T-helper 2 cell treated with Interferon-gamma antibody and Interleukin-4, amounts not matched to agents 5 μg/mL and 100 μg/mL, for 36 hours (primary cell): Measurements from ENCODE around the gene MEF2A.

Source experiments
- DNase-seq: peaks from one replicate; pipeline ENCODE4 v3.0.0; 2021; ENCODE audit warnings: low spot score
- H3K27ac Mint-ChIP-seq: one replicate; pipeline ENCODE4 v1.8.0; 2021; ENCODE audit warnings: mild to moderate bottlenecking, mixed read lengths
- H3K27me3 Mint-ChIP-seq: one replicate; pipeline ENCODE4 v1.8.0; 2021; ENCODE audit warnings: low read depth, mixed read lengths
- H3K36me3 Mint-ChIP-seq: one replicate; pipeline ENCODE4 v1.8.0; 2021; ENCODE audit warnings: low read depth, mixed read lengths
- H3K4me1 Mint-ChIP-seq: one replicate; pipeline ENCODE4 v1.8.0; 2021; ENCODE audit warnings: low read depth, mixed read lengths
- H3K4me3 Mint-ChIP-seq: one replicate; pipeline ENCODE4 v1.8.0; 2022; ENCODE audit warnings: mild to moderate bottlenecking, moderate library complexity, mixed read lengths
- H3K9me3 Mint-ChIP-seq: one replicate; pipeline ENCODE4 v1.8.0; 2021; ENCODE audit warnings: mixed read lengths

The MEF2A gene

DNA sequence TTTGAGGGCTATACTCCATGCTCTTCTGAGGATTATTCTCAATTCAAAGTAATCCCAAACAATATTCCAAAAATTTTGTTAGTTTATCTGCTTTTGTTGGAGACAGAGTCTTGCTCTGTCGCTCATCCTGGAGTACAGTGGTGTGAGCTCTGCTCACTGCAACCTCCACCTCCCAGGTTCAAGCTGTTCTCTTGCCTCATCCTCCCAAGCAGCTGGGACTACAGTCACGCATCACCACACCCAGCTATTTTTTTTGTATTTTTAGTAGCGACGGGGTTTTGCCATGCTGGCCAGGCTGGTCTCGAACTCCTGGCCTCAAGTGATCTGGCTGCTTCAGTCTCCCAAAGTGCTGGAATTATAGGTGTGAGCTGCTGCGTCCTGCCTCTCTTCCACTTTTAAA, 39.1 kb downstream of the MEF2A start:
- H3K27me3 Mint-ChIP-seq = no peaks in the 10 kb centered on the region
- no peak overlapping the region for H3K4me3 Mint-ChIP-seq
- peaks cover 28% of the 10 kb centered on the region for H3K36me3 Mint-ChIP-seq
- H3K9me3 Mint-ChIP-seq = peaks cover 6% of the 10 kb centered on the region
- H3K27ac Mint-ChIP-seq = no peak overlapping the region
- DNase-seq = no peak
- H3K4me1 Mint-ChIP-seq = peaks cover 7% of the 10 kb centered on the region

DNA sequence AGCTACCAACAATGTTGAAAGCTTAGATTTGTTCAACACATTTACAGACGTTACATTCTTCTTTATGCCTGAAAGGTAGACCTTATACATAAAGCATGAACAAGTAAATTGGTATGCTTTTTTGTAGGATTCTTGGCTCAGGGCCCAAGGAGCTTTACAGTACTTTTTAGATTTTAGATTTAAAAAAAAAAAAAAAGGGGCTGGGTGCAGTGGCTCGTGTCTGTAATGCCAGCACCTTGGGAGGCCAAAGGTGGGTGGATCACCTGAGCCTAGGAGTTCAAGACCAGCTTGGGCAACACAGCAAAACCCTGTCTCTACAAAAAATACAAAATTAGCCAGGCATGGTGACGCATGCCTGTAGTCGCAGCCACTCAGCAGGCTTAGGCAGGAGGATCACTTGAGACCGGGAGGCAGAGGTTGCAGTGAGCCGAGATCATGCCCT, 39.7 kb downstream of the MEF2A start:
- Mint-ChIP-seq H3K9me3 (no peaks in the 10 kb centered on the region), H3K27ac (no peak overlapping the region), H3K27me3 (no peaks in the 10 kb centered on the region), H3K4me1 (peaks cover 7% of the 10 kb centered on the region), H3K36me3 (peaks cover 22% of the 10 kb centered on the region), H3K4me3 (no peak overlapping the region)
- DNase-seq = no peak

GRCh38 chr15:99605990-99606389, 40.2 kb downstream of the MEF2A start:
- no peak for DNase-seq
- H3K27me3 Mint-ChIP-seq = no peaks in the 10 kb centered on the region
- H3K27ac Mint-ChIP-seq = no peak overlapping the region
- H3K9me3 Mint-ChIP-seq = no peaks in the 10 kb centered on the region
- peaks cover 18% of the 10 kb centered on the region for H3K36me3 Mint-ChIP-seq
- H3K4me1 Mint-ChIP-seq = peaks cover 7% of the 10 kb centered on the region
- H3K4me3 Mint-ChIP-seq = no peak overlapping the region

- Mint-ChIP-seq H3K4me3 (no peak overlapping the region), H3K4me1 (peaks cover 6% of the 10 kb centered on the region), H3K27ac (no peak overlapping the region), H3K27me3 (no peaks in the 10 kb centered on the region), H3K9me3 (no peaks in the 10 kb centered on the region), H3K36me3 (peaks cover 13% of the 10 kb centered on the region)
- DNase-seq = no peak
These were observed 40.9 kb downstream of the MEF2A start for GRCh38 chr15:99606646-99607045.

DNA sequence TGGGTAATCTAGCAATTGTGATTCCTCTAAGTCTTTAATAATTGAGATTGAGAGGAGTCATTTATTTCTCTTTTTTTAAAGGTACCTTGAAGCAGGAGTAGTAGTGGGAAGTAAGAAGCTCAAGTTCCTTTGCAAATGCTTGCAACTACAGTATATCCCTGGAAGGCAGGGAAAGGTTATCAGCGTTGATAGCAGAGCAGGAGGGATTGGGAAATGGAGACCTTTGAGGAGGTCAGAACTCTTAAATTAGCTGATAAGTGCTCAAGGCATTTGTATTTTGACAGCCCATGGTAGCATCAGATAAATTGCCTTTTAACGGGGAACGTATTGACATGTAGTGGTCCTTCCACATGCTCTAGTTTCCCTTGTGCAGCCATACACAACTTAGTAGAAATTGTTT, 47.7 kb downstream of the MEF2A start:
- no peaks in the 10 kb centered on the region for H3K36me3 Mint-ChIP-seq
- peaks cover 25% of the 10 kb centered on the region for H3K4me1 Mint-ChIP-seq
- no peak overlapping the region for H3K27ac Mint-ChIP-seq
- no peak for DNase-seq
- no peak overlapping the region for H3K4me3 Mint-ChIP-seq
- no peaks in the 10 kb centered on the region for H3K9me3 Mint-ChIP-seq
- H3K27me3 Mint-ChIP-seq = no peaks in the 10 kb centered on the region

DNA sequence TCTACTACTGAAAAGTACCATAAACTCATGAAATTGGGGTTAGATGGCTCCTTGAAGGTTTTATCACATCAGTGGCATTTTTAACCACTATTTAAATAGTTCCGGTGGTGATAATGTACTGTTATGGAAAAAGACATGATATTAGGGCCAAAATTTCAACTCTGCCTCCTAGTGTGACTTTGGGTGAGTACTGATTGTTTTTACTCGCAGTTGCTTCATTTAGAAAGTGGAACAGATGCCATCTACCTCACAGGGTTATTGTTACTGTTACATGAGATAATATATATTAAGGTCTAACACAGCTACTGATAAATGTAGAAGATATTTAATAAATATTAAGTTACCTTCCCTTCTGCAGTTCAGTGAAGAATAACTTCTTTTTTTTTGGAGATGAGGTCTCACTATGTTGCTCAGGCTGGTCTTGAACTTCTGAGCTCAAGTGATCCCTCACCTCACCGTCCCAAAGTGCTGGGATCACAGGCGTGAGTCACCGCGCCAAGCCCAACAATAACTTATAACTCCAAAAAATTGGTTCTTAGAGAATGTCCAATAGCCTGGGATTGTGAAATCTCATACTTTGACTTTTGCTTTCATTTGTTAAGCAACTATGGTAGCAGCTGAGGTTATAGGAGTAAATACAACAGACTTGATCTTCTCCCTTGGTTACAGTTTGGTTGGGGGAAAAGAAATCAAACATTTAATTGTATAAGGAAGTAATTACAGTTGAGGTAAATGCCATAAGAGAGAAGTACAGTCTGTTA, 48.3 kb downstream of the MEF2A start:
- Mint-ChIP-seq H3K4me3 (no peak overlapping the region), H3K27me3 (no peaks in the 10 kb centered on the region), H3K27ac (peak overlapping the region; percentile 5), H3K4me1 (peaks cover 25% of the 10 kb centered on the region), H3K9me3 (no peaks in the 10 kb centered on the region), H3K36me3 (no peaks in the 10 kb centered on the region)
- no peak for DNase-seq

- no peak for DNase-seq
- H3K27ac Mint-ChIP-seq = no peak overlapping the region
- no peaks in the 10 kb centered on the region for H3K27me3 Mint-ChIP-seq
- no peak overlapping the region for H3K4me3 Mint-ChIP-seq
- H3K9me3 Mint-ChIP-seq = no peaks in the 10 kb centered on the region
- H3K4me1 Mint-ChIP-seq = peaks cover 25% of the 10 kb centered on the region
- no peaks in the 10 kb centered on the region for H3K36me3 Mint-ChIP-seq
These were observed 49.0 kb downstream of the MEF2A start for GRCh38 chr15:99614749-99615288.

GRCh38 chr15:99615460-99615859, 49.7 kb downstream of the MEF2A start:
- no peak overlapping the region for H3K27ac Mint-ChIP-seq
- H3K4me1 Mint-ChIP-seq = peaks cover 25% of the 10 kb centered on the region
- no peaks in the 10 kb centered on the region for H3K36me3 Mint-ChIP-seq
- no peak for DNase-seq
- H3K4me3 Mint-ChIP-seq = no peak overlapping the region
- H3K9me3 Mint-ChIP-seq = no peaks in the 10 kb centered on the region
- H3K27me3 Mint-ChIP-seq = no peaks in the 10 kb centered on the region

- H3K36me3 Mint-ChIP-seq = no peaks in the 10 kb centered on the region
- no peak overlapping the region for H3K4me3 Mint-ChIP-seq
- H3K4me1 Mint-ChIP-seq = peaks cover 25% of the 10 kb centered on the region
- H3K27ac Mint-ChIP-seq = no peak overlapping the region
- H3K9me3 Mint-ChIP-seq = no peaks in the 10 kb centered on the region
- H3K27me3 Mint-ChIP-seq = no peaks in the 10 kb centered on the region
- DNase-seq = no peak
These were observed 50.3 kb downstream of the MEF2A start for GRCh38 chr15:99616129-99616528.

DNA sequence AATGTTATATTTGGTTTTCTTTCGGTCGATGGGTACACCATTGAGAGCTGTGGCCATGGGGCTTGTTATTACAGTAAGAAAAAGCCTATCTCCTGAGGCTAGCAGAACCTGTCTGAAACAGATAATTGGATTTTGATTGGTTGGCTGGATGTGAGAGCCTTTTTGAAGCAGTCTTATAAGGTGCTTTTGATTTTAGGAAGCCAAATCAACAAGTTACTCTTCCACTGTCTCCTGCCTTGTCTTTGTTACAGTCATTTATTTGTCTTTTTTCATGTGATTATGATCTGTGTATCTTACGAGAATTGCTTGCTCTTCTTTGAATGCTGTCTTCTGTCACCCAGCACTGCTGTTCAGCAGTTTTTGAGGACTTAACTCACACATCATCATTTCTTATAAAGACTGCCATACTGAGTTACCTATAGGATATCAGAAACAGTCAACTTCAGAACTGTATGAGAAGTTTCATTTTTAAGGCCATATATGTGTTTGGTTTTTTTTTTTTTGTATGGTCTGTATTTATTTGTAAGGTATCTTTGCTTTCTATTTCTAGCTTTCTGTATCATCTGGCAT, 51.1 kb downstream of the MEF2A start:
- no peak for DNase-seq
- Mint-ChIP-seq H3K4me1 (peaks cover 23% of the 10 kb centered on the region), H3K36me3 (no peaks in the 10 kb centered on the region), H3K4me3 (peak overlapping the region; percentile 14), H3K27ac (peak overlapping the region; percentile 66), H3K9me3 (no peaks in the 10 kb centered on the region), H3K27me3 (no peaks in the 10 kb centered on the region)

GRCh38 chr15:99618941-99619411, 53.2 kb downstream of the MEF2A start:
- H3K9me3 Mint-ChIP-seq = peaks cover 7% of the 10 kb centered on the region
- no peak for DNase-seq
- H3K27ac Mint-ChIP-seq = no peak overlapping the region
- H3K4me1 Mint-ChIP-seq = peaks cover 21% of the 10 kb centered on the region
- no peaks in the 10 kb centered on the region for H3K27me3 Mint-ChIP-seq
- H3K36me3 Mint-ChIP-seq = peaks cover 7% of the 10 kb centered on the region
- H3K4me3 Mint-ChIP-seq = no peak overlapping the region

DNA sequence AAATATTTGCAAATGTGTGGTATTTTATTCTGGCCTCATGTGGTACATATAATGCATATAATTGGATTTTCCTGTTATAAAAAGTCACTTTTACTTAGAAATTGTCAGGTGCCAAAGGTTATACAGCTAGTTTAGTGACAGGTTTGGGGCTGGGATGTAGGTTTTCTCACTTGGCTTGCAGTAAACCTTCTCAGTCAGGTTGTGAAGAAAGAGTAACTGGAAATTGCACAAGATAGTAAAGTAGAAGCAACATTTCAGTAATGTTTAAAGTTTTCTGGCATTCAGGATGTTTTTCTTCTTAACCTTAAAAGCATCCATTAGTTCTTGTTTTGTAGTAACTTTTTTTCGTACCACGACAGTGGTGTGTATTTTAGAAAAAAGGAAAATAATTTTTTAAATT, 53.9 kb downstream of the MEF2A start:
- no peak overlapping the region for H3K27ac Mint-ChIP-seq
- no peak for DNase-seq
- H3K27me3 Mint-ChIP-seq = no peaks in the 10 kb centered on the region
- H3K4me1 Mint-ChIP-seq = peaks cover 14% of the 10 kb centered on the region
- peaks cover 15% of the 10 kb centered on the region for H3K36me3 Mint-ChIP-seq
- H3K4me3 Mint-ChIP-seq = no peak overlapping the region
- peaks cover 14% of the 10 kb centered on the region for H3K9me3 Mint-ChIP-seq

GRCh38 chr15:99620178-99620577, 54.4 kb downstream of the MEF2A start:
- H3K36me3 Mint-ChIP-seq = peaks cover 19% of the 10 kb centered on the region
- DNase-seq = no peak
- H3K9me3 Mint-ChIP-seq = peaks cover 19% of the 10 kb centered on the region
- H3K4me1 Mint-ChIP-seq = peaks cover 11% of the 10 kb centered on the region
- no peaks in the 10 kb centered on the region for H3K27me3 Mint-ChIP-seq
- H3K4me3 Mint-ChIP-seq = no peak overlapping the region
- H3K27ac Mint-ChIP-seq = no peak overlapping the region

DNA sequence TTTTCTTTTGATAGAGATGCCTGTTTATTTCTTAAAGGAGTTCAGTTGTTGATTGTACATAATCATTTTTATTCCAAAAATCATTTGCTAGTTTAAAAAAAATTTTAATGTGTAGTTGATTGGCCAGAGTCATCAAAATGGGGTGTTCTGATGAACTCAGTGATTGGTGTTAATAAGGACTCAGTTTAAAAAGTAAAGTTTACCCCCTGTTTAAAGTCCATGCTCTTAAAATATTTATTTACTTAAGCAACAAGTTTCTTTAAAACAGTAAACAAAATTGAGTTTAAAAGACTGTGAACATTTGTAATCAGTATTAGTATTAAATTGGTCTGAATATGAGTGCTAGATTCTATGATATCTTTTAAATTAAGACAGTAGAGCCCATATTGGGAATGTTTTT, 56.0 kb downstream of the MEF2A start:
- peaks cover 32% of the 10 kb centered on the region for H3K9me3 Mint-ChIP-seq
- peaks cover 17% of the 10 kb centered on the region for H3K4me1 Mint-ChIP-seq
- no peak overlapping the region for H3K4me3 Mint-ChIP-seq
- DNase-seq = no peak
- H3K27me3 Mint-ChIP-seq = no peaks in the 10 kb centered on the region
- H3K27ac Mint-ChIP-seq = no peak overlapping the region
- H3K36me3 Mint-ChIP-seq = peaks cover 33% of the 10 kb centered on the region
